Activated naive CD4-positive, alpha-beta T cell treated with anti-CD3 and anti-CD28 coated beads, Interleukin-2, amount 50 U/mL, for 24 hours (primary cell): ENCODE data around the gene NOPCHAP1.
"Not testable (repeated sequence)": the region's sequence is repeated elsewhere in the genome, so short reads cannot be mapped to it uniquely, and the experiment has no call there.

Experiments used
- H3K27ac Mint-ChIP-seq: one replicate; pipeline ENCODE4 v1.8.0; 2021; ENCODE audit warnings: mild to moderate bottlenecking, mixed read lengths
- H3K27me3 Mint-ChIP-seq: one replicate; pipeline ENCODE4 v1.8.0; 2021; ENCODE audit warnings: mixed read lengths
- H3K36me3 Mint-ChIP-seq: one replicate; pipeline ENCODE4 v1.8.0; 2021; ENCODE audit warnings: mixed read lengths
- H3K4me1 Mint-ChIP-seq: one replicate; pipeline ENCODE4 v1.8.0; 2021; ENCODE audit warnings: mixed read lengths
- H3K4me3 Mint-ChIP-seq: one replicate; pipeline ENCODE4 v1.8.0; 2021; ENCODE audit warnings: mild to moderate bottlenecking, mixed read lengths
- H3K9me3 Mint-ChIP-seq: one replicate; pipeline ENCODE4 v1.8.0; 2021; ENCODE audit warnings: mixed read lengths

NOPCHAP1 gene

GRCh38 chr12:104986022-104986941 is at the start of gene NOPCHAP1:
Gene NOPCHAP1, plus strand, starts transcription at chr12:104986316. Its CDS starts 37 bp downstream, at chr12:104986353.
- Mint-ChIP-seq H3K4me1 (peaks cover 44% of the 10 kb centered on the region), H3K4me3 (peak within 1 kb of the TSS; percentile 92), H3K9me3 (no peaks in the 10 kb centered on the region), H3K27me3 (no peaks in the 10 kb centered on the region), H3K36me3 (peaks cover 23% of the 10 kb centered on the region), H3K27ac (peak within 1 kb of the TSS; percentile 21)

- Mint-ChIP-seq H3K36me3 (no peaks in the 10 kb centered on the region), H3K27ac (no peak overlapping the region), H3K4me1 (no peaks in the 10 kb centered on the region), H3K4me3 (no peak overlapping the region), H3K9me3 (peaks cover 2% of the 10 kb centered on the region), H3K27me3 (peaks cover 3% of the 10 kb centered on the region)
Observed at GRCh38 chr12:104938371-104938770, 47.7 kb upstream of the NOPCHAP1 start.

GRCh38 chr12:104939089-104939488 is 47.0 kb upstream of the NOPCHAP1 start:
- Mint-ChIP-seq H3K4me3 (no peak overlapping the region), H3K27ac (no peak overlapping the region), H3K27me3 (peaks cover 3% of the 10 kb centered on the region), H3K9me3 (peaks cover 4% of the 10 kb centered on the region), H3K36me3 (no peaks in the 10 kb centered on the region), H3K4me1 (no peaks in the 10 kb centered on the region)

- no peaks in the 10 kb centered on the region for H3K36me3 Mint-ChIP-seq
- H3K27me3 Mint-ChIP-seq, result peaks cover 3% of the 10 kb centered on the region
Observed at GRCh38 chr12:104941454-104941853, 44.7 kb upstream of the NOPCHAP1 start.

DNA sequence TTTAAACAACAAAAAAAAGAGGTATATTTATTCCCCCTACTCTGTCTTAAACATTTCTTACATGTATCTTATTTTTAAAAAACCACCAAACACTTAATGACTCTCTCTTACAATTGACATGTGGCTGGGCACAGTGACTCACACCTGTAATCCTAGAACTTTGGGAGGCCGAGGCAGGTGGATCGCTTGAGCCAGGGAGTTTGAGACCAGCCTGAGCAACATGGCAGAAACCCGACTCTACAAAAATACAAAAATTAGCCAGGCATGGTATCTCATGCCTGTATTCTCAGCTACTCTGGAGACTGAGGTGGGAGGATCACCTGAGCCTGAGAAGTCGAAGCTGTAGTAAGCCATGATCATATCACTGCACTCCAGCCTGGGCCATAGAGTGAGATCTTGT is 44.0 kb upstream of the NOPCHAP1 start:
- no peak overlapping the region for H3K4me3 Mint-ChIP-seq
- H3K27me3 Mint-ChIP-seq, result peaks cover 3% of the 10 kb centered on the region
- H3K9me3 Mint-ChIP-seq, result peaks cover 4% of the 10 kb centered on the region
- H3K27ac Mint-ChIP-seq, result no peak overlapping the region
- H3K36me3 Mint-ChIP-seq, result no peaks in the 10 kb centered on the region
- H3K4me1 Mint-ChIP-seq, result no peaks in the 10 kb centered on the region

More at GRCh38 chr12:104941454-104941853, 44.7 kb upstream of the NOPCHAP1 start:
- no peak overlapping the region for H3K27ac Mint-ChIP-seq
- H3K9me3 Mint-ChIP-seq, result peaks cover 4% of the 10 kb centered on the region
- H3K4me1 Mint-ChIP-seq, result no peaks in the 10 kb centered on the region
- no peak overlapping the region for H3K4me3 Mint-ChIP-seq

DNA sequence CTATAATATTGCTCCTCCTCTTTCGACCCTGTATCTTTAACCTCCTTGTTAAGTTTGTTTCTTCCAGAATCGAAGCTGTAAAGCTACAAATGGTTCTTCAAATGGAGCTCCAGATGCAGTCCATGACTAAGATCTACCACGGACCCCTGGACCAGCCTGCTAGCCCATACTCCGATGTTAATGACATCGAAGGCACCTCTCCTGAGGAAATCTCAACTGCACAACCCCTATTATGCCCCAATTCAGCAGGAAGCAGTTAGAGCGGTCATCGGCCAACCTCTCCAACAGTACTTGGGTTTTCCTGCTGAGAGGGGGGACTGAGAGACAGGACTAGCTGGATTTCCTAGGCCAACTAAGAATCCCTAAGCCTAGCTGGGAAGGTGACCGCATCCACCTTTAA is 42.7 kb upstream of the NOPCHAP1 start:
- H3K4me3 Mint-ChIP-seq, result not testable (repeated sequence)

DNA sequence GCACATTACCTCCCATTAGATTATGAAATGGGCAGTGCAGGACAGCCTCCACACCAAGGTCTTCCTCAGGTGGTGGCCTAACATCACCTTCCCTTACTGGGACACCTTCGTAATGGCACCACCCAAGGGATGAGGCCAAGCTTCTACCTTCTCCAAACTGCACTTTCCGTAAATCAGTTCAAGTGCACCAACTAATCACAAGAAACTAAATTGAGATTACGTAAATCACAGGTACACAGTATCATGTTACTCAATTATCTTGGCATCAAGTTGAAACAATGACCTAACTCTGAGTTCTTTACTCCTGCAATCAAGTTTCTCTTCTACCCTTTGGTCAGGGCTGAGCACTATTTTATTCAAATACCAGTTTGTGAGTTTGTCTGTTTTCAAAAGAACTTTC is 41.9 kb upstream of the NOPCHAP1 start:
- no peaks in the 10 kb centered on the region for H3K36me3 Mint-ChIP-seq
- H3K4me3 Mint-ChIP-seq, result no peak overlapping the region
- H3K4me1 Mint-ChIP-seq, result no peaks in the 10 kb centered on the region
- H3K27ac Mint-ChIP-seq, result no peak overlapping the region
- H3K27me3 Mint-ChIP-seq, result peaks cover 3% of the 10 kb centered on the region
- H3K9me3 Mint-ChIP-seq, result peaks cover 4% of the 10 kb centered on the region

More for the DNA sequence above, 42.7 kb upstream of the NOPCHAP1 start:
- H3K9me3 Mint-ChIP-seq, H3K36me3 Mint-ChIP-seq, H3K4me1 Mint-ChIP-seq, H3K27me3 Mint-ChIP-seq: not testable (repeated sequence)
- peak overlapping the region; percentile 55 for H3K27ac Mint-ChIP-seq

GRCh38 chr12:104948716-104949115 is 37.4 kb upstream of the NOPCHAP1 start:
- not testable (repeated sequence) for H3K27me3 Mint-ChIP-seq, H3K4me3 Mint-ChIP-seq, H3K27ac Mint-ChIP-seq, H3K9me3 Mint-ChIP-seq, H3K4me1 Mint-ChIP-seq, H3K36me3 Mint-ChIP-seq

DNA sequence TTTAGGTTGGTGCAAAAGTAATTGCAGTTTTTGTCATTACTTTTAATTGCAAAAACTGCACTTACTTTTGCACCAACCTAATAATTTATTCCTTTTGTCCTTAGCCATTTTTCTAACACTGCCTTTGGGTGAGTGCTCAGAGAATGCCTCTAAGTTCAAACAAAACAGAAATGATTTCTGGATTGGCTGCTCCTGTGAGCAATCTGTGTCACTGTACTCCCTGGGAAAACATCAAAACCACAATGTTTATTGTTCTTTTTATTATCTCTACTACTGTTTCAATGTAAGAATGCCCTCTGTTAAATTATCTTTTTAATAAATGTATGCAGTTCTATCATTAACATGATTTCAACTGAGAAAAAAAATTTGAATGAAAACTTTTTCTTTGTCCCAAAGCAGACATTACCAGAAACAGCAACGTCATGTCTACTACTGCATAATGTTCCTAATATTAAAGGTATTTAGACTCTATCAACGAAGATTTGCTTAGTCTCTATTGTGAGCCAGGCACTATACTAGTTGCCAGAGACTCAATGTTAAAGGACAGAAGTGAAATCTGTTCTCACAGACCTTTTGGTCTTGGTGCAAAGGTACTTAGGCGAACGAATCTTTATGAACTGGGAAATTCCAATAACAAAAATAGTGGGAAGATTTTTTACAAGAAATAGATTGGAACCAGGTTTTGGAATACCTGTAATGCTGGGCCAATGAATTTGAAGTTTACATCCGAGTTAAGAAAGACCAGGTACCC is 34.2 kb upstream of the NOPCHAP1 start:
- H3K4me1 Mint-ChIP-seq, result no peaks in the 10 kb centered on the region
- no peaks in the 10 kb centered on the region for H3K36me3 Mint-ChIP-seq
- no peak overlapping the region for H3K27ac Mint-ChIP-seq
- no peak overlapping the region for H3K4me3 Mint-ChIP-seq
- H3K27me3 Mint-ChIP-seq, result no peaks in the 10 kb centered on the region
- H3K9me3 Mint-ChIP-seq, result no peaks in the 10 kb centered on the region

DNA sequence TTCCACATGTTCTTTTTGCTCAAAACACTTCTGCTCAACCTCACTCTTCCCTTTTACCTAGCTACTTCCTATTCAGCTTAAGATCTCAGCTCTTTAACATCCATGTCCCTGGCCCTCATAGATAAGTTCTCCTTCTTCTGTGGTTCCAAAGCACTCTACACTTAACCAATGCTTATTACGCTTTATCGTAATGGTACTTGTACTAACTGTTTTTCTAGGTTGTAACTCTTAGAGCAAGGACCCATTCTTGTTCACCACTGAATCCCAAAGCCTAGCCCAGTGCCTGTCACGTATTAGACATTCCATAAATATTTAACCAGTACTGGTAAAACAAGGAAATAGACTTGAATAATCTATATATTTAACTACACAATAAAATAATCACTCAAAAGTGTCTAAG is 33.3 kb upstream of the NOPCHAP1 start:
- Mint-ChIP-seq H3K36me3 (no peaks in the 10 kb centered on the region), H3K27me3 (no peaks in the 10 kb centered on the region), H3K4me1 (peaks cover 5% of the 10 kb centered on the region), H3K9me3 (no peaks in the 10 kb centered on the region), H3K27ac (no peak overlapping the region), H3K4me3 (no peak overlapping the region)

GRCh38 chr12:104953323-104953722 is 32.8 kb upstream of the NOPCHAP1 start:
- no peaks in the 10 kb centered on the region for H3K36me3 Mint-ChIP-seq
- no peak overlapping the region for H3K27ac Mint-ChIP-seq

DNA sequence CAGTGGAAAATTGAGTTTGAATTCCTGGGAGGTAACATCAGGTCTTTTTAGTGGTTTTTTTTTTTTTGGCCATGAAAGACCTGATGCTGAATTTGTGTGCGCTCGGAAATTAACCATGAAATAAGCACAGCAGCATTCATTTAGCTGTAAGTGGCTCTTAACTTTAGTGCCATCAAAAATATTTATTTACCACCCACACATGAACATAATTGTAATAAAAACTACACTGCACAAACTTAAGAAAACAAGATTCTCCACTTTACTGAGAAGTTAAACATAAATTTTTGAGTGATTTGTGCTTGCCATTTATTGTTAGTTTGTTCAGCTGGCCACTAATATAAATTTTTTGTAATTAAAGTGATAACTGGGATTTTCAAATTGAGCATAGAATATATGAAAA is 30.4 kb upstream of the NOPCHAP1 start:
- Mint-ChIP-seq H3K36me3 (no peaks in the 10 kb centered on the region), H3K4me1 (peaks cover 23% of the 10 kb centered on the region), H3K9me3 (no peaks in the 10 kb centered on the region), H3K27ac (no peak overlapping the region), H3K27me3 (peaks cover under 1% of the 10 kb centered on the region), H3K4me3 (no peak overlapping the region)

More at GRCh38 chr12:104953323-104953722, 32.8 kb upstream of the NOPCHAP1 start:
- Mint-ChIP-seq H3K4me1 (peaks cover 5% of the 10 kb centered on the region), H3K9me3 (no peaks in the 10 kb centered on the region), H3K27me3 (no peaks in the 10 kb centered on the region), H3K4me3 (no peak overlapping the region)

DNA sequence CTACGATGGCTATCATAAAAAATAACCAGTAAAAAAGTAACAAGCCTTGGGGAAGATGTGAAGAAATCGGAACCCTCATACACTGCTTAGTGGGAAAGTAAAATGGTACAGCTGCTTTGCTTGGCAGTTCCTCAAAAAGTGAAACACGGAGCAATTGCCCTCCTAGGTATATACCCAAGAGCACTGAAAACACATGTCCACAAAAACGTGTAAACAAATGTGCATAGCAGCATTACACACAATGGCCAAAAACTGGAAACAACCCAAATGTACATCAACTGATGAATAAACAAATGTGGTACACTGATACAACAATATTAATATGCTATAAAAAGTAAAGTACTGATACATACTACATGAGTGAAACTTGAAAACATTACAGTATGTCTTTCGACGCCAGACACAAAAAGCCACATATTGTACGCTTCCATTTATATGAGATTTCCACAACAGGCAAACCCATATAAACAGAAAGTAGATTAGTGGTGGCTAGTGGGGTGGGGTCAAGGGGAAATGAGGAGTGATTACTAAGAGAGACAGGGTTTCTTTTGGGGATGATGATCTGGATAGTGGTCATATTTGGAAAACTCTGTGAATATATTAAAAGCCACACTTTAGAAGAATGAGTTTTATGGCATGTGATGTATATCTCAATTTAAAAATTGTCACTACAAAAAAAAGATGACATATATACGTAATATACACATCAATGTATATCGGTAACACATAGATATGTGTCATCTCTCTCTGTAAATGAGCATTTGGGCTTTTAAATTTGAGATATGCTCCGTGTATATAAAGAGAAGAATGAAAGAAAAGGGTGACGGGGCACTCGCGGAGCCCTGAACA is 29.0 kb upstream of the NOPCHAP1 start:
- Mint-ChIP-seq H3K27me3 (peaks cover 2% of the 10 kb centered on the region), H3K4me3 (peak overlapping the region; percentile 87), H3K4me1 (peaks cover 23% of the 10 kb centered on the region), H3K36me3 (no peaks in the 10 kb centered on the region), H3K9me3 (no peaks in the 10 kb centered on the region), H3K27ac (peak overlapping the region; percentile 42)

- H3K4me1 Mint-ChIP-seq, result peaks cover 23% of the 10 kb centered on the region
- H3K27me3 Mint-ChIP-seq, result peaks cover 2% of the 10 kb centered on the region
- H3K27ac Mint-ChIP-seq, result peak overlapping the region; percentile 42
- no peaks in the 10 kb centered on the region for H3K9me3 Mint-ChIP-seq
- peak overlapping the region; percentile 87 for H3K4me3 Mint-ChIP-seq
- no peaks in the 10 kb centered on the region for H3K36me3 Mint-ChIP-seq
Observed at GRCh38 chr12:104957719-104958000, 28.5 kb upstream of the NOPCHAP1 start.

- Mint-ChIP-seq H3K4me1 (peaks cover 23% of the 10 kb centered on the region), H3K9me3 (no peaks in the 10 kb centered on the region), H3K4me3 (peak within 1 kb of the TSS; percentile 93), H3K36me3 (no peaks in the 10 kb centered on the region), H3K27ac (peak within 1 kb of the TSS; percentile 95), H3K27me3 (peaks cover 2% of the 10 kb centered on the region)
Observed at GRCh38 chr12:104958001-104958804, 27.9 kb upstream of the NOPCHAP1 start, which contains the start of gene SLC41A2. Gene SLC41A2, minus strand, starts transcription at chr12:104958290. Its CDS starts 29,763 bp downstream, at chr12:104928527.
